Fibroblast of the aortic adventitia (primary cell): Measurements from ENCODE around the gene TMPRSS9. TPM values are rescaled to one million over a fixed set of nuclear protein-coding genes. Genes with fewer than 3 reads are reported as not detected.
"Not testable (repeated sequence)": the region's sequence is repeated elsewhere in the genome, so short reads cannot be mapped to it uniquely, and the experiment has no call there.

Source experiments
- DNase-seq: peaks from one replicate; pipeline ENCODE4 v3.0.0-alpha.2; 2010; ENCODE audit warnings: low read depth
- H3K4me3 ChIP-seq: 2 replicates; pipeline ENCODE4 v1.5.1; 2011; ENCODE audit warnings: low read depth, mild to moderate bottlenecking, control low read depth, low read length, moderate library complexity
- CTCF ChIP-seq: IDR thresholded peaks from 2 replicates; pipeline ENCODE4 v1.5.1; 2011; ENCODE audit warnings: mild to moderate bottlenecking, low read length, control low read depth, inconsistent platforms; ENCODE audit not compliant: insufficient read depth
- total RNA-seq: library from RNA; depleted of rRNA; stranded (reverse); fragments of >200 nt; gene quantifications from 2 replicates; pipeline ENCODE4 v1.2.3, GENCODE V29; 2012; ENCODE audit warnings: low replicate concordance

TMPRSS9 gene
- total RNA-seq, 1 donor, result not detected

- no peak overlapping the region for H3K4me3 ChIP-seq
- TF ChIP-seq CTCF, result no peak
- no peak for DNase-seq
These were observed 100.2 kb downstream of the TMPRSS9 start for GRCh38 chr19:2460245-2460644.

DNA sequence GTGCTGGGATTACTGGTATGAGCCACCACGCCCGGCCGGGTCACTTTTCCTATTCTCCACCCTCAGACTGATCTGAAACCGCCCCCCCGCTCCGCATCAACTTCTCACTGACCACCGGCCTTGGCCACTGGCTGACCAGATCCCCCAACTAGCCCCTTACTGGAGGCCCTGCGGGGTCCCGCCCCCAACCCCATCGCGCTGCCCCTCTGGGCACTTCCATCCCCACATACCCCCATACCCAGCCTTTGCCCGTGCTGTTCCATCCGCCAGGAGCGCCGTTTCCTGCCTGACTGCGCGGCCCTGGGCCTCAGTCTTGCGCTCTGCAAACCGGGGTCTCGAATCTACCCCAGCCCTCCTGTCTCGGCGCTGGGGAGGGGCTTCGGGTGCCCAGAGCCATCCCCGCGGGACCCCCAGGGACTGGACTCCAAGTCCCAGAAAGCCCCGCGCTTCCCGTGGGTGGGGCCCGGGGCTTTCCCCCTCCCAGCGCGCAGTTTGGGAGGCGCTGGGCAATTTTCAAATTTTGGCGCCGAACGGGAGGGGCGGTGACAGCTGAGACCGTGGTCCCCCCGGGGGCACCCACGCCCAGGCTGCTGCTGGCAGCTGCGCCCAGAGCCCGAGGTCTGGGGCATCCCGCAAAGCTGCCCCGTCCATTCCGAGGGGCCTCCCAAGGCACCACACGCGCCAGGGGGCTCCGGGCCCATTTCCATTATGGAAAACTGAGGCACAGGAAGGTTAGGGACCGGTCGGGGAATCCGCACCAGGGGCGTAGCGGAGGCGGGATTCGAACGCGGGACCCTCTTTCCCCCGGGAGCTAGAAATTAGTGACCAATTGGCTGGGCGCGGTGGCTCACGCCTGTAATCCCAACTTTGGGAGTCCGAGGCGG lies 101.9 kb downstream of the TMPRSS9 start:
- TF ChIP-seq CTCF, result peak; percentile 44
- peak; percentile 51 for DNase-seq
- H3K4me3 ChIP-seq, result peak overlapping the region; percentile 79

DNA sequence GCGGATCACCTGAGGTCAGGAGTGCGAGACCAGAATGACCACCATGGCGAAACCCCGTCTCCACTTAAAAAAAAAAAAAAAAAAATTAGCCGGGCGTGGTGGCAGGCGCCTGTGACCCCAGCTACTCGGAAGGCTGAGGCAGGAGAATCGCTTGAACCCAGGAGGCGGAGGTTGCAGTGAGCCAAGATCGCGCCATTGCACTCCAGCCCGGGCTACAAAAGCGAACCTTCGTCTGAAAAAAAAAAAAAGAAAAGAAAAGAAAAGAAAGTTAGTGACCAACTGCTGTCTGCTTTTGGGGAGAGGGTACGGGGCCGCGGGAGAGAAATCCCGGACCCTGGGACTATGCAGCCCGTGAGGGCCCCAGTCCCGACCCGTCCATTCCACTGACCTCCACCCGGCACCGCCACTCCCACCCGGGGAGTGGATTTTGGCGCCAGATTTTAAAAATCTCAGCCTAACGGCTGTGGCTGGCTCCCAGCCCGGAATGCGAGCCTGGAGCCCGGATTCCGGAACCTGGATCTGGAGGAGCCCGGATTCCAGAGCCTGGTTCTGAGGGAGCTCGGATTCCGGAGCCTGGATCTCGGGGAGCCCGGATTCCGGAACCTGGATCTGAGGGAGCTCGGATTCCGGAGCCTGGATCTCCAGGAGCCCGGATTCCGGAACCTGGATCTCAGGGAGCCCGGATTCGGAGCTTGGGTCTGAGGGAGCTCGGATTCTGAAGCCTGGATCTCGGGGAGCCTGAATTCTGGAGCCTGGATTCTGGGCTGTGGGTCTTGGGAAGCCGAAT lies 102.8 kb downstream of the TMPRSS9 start:
- DNase-seq, result peak; percentile 98
- TF ChIP-seq CTCF, result no peak
- H3K4me3 ChIP-seq, result peak overlapping the region; percentile 79

- DNase-seq, H3K4me3 ChIP-seq: not testable (repeated sequence)
These were observed 103.6 kb downstream of the TMPRSS9 start for GRCh38 chr19:2463694-2464093.

- no peak for DNase-seq
- no peak for TF ChIP-seq CTCF
- no peak overlapping the region for H3K4me3 ChIP-seq
These were observed 104.3 kb downstream of the TMPRSS9 start for GRCh38 chr19:2464389-2464788.

GRCh38 chr19:2468596-2468995 lies 108.5 kb downstream of the TMPRSS9 start:
- DNase-seq, result no peak
- no peak for TF ChIP-seq CTCF
- H3K4me3 ChIP-seq, result no peak overlapping the region
